Stomach (tissue), 9 donors: Measurements from ENCODE around the gene IDH2. TPM values are rescaled to one million over a fixed set of nuclear protein-coding genes. Genes with fewer than 3 reads are reported as not detected.
A peak's percentile ranks its signal among the peaks of the same experiment; 100 is the strongest.

ENCODE experiments used
- DNase-seq, 2 donors: peaks; one replicate each; pipeline versions ENCODE4 v3.0.0 to v3.0.0-alpha.2; 2013 to 2019
- H3K27ac ChIP-seq, 5 donors: fragments of 200-600 bp in 4 of 5; sonication (generic) in 4 of 5; one replicate each; pipeline ENCODE4 v1.5.1; 2013 to 2019; ENCODE audit warnings: mild to moderate bottlenecking in 1 of 5, moderate library complexity in 1 of 5
- H3K27me3 ChIP-seq, 3 donors: fragments of 200-600 bp; sonication (generic); one replicate each; pipeline ENCODE4 v1.5.1; 2017 to 2019; ENCODE audit warnings: mixed run types in 1 of 3
- H3K36me3 ChIP-seq, 4 donors: fragments of 200-600 bp; sonication (generic); 1 replicate in 3 of 4; 2 replicates in 1 of 4; pipeline ENCODE4 v1.5.1; 2016 to 2019
- H3K4me1 ChIP-seq, 4 donors: fragments of 200-600 bp; sonication (generic); one replicate each; pipeline ENCODE4 v1.5.1; 2016 to 2019
- H3K4me3 ChIP-seq, 4 donors: fragments of 200-600 bp; sonication (generic) in 3 of 4; one replicate each; pipeline ENCODE4 v1.5.1; 2016 to 2019; ENCODE audit warnings: mild to moderate bottlenecking in 1 of 4
- H3K9me3 ChIP-seq, 4 donors: fragments of 200-600 bp; sonication (generic); one replicate each; pipeline ENCODE4 v1.5.1; 2016 to 2019
- CTCF ChIP-seq, 7 experiments: fragments of 450-650 bp in 4 of 7; fragments of 200-600 bp in 3 of 7; sonication (generic) in 3 of 7; IDR thresholded peaks; one replicate each; pipeline ENCODE4 v1.5.1; 2016 to 2019; ENCODE audit warnings: antibody characterized with exemption in 7 of 7, control low read depth in 2 of 7, mild to moderate bottlenecking in 1 of 7
- EP300 ChIP-seq: sonication (generic); formaldehyde crosslinking; IDR thresholded peaks from one replicate; pipeline ENCODE4 v1.6.1; 2017; ENCODE audit warnings: antibody characterized with exemption
- POLR2A ChIP-seq, 4 donors: fragments of 450-650 bp; IDR thresholded peaks; one replicate each; pipeline ENCODE4 v1.6.1; 2016; ENCODE audit warnings: antibody characterized with exemption in 4 of 4, control low read depth in 2 of 4, mild to moderate bottlenecking in 1 of 4, moderate library complexity in 1 of 4
- POLR2AphosphoS5 ChIP-seq, 3 donors: sonication (generic); formaldehyde crosslinking; IDR thresholded peaks; one replicate each; pipeline ENCODE4 v1.6.1; 2016; ENCODE audit warnings: antibody characterized with exemption in 3 of 3
- WGBS, 5 donors: extraction: QIAGEN DNeasy Blood & Tissue Kit in 3 of 5; methylation state at CpG; one replicate each; pipeline versions ENCODE4 v1.1.5 to v1.1.7; 2013 to 2018; 5-methylcytosine and 5-hydroxymethylcytosine counted together
- intact Hi-C: fragments of 100-400 bp; cut with DNase I; formaldehyde crosslinking; loops from one replicate; pipeline ENCODE4 v1.15.1; 2023; ENCODE audit warnings: low total_unique reads
- polyA plus RNA-seq, 3 donors: library from polyadenylated mRNA; stranded (reverse); fragments of 200-250 nt; gene quantifications; one replicate each; pipeline ENCODE4 v1.2.3, GENCODE V29; 2013
- total RNA-seq, 5 donors: library from RNA; depleted of rRNA; stranded (reverse); fragments of >200 nt; gene quantifications; one replicate each; pipeline versions ENCODE4 v1.1.0 to v1.2.3, GENCODE V29; 2014 to 2016
- donor health status: healthy with polysubstance abuse.
- donor health status: Bipolar disorder and iron deficiency.
- donor health status: healthy.

Gene IDH2
- total and polyA plus RNA-seq, 8 donors: 12.3 to 186 (median 117) TPM

- H3K9me3 ChIP-seq: no peaks in the 10 kb centered on the region
- intact Hi-C loops: loop anchor here (5.0 to 10.0 kb wide), 2 partner anchors 46 to 63 kb away; partner anchors contain the start of gene ZNF710
- no peak overlapping the region for H3K27ac ChIP-seq
- peaks cover 10 to 53% (median 31%) of the 10 kb centered on the region in 4 donors for H3K36me3 ChIP-seq
- H3K4me1 ChIP-seq: peaks cover 8 to 63% (median 28%) of the 10 kb centered on the region in 4 donors
- WGBS, 5 donors: 92 to 97% (median 94%) methylated on average over 16 to 37 of the region's 37 CpGs
- TF ChIP-seq EP300 (no peak), POLR2AphosphoS5 (IDR thresholded peaks at IDR 0.05) (no peak), CTCF (IDR thresholded peaks at IDR 0.05) (no peak), POLR2A (IDR thresholded peaks at IDR 0.05) (no peak)
- no peak overlapping the region for H3K4me3 ChIP-seq
- no peak for DNase-seq
- H3K27me3 ChIP-seq: no peaks in the 10 kb centered on the region
Measured at GRCh38 chr15:90067953-90068606, 34.2 kb downstream of the IDH2 start.

GRCh38 chr15:90067181-90067952 is 34.9 kb downstream of the IDH2 start:
- Histone ChIP-seq H3K36me3 (peaks cover 10 to 46% (median 24%) of the 10 kb centered on the region in 4 donors), H3K4me3 (no peak overlapping the region), H3K4me1 (peaks cover 15 to 70% (median 35%) of the 10 kb centered on the region in 4 donors), H3K27ac (no peak overlapping the region), H3K27me3 (no peaks in the 10 kb centered on the region), H3K9me3 (no peaks in the 10 kb centered on the region)
- intact Hi-C loops: loop anchor here (5.0 to 10.0 kb wide), 2 partner anchors 45 to 63 kb away; partner anchors contain the start of gene ZNF710
- TF ChIP-seq EP300 (no peak), POLR2AphosphoS5 (IDR thresholded peaks at IDR 0.05) (no peak)
- 93 to 96% (median 94%) methylated on average over 42 to 55 of the region's 55 CpGs for WGBS, 5 donors
- no peak for DNase-seq

- intact Hi-C loops: loop anchor here (5.0 to 10.0 kb wide), 2 partner anchors 43 to 61 kb away; partner anchors contain the start of gene ZNF710
- no peaks in the 10 kb centered on the region for H3K9me3 ChIP-seq
- TF ChIP-seq CTCF (IDR thresholded peaks at IDR 0.05): no peak
Measured at GRCh38 chr15:90065682-90066049, 36.6 kb downstream of the IDH2 start.

GRCh38 chr15:90064911-90065681 is 37.2 kb downstream of the IDH2 start:
- H3K4me3 ChIP-seq: peak overlapping the region in 1 of 4 donors; percentile 2

More at GRCh38 chr15:90065682-90066049, 36.6 kb downstream of the IDH2 start:
- Histone ChIP-seq H3K4me1 (peaks cover 25 to 76% (median 43%) of the 10 kb centered on the region in 4 donors), H3K27ac (peak overlapping the region; percentile 53 to 87 (median 74)), H3K4me3 (no peak overlapping the region), H3K36me3 (peaks cover 10 to 39% (median 21%) of the 10 kb centered on the region in 4 donors), H3K27me3 (no peaks in the 10 kb centered on the region)
- DNase-seq: no peak
- 80 to 85% (median 82%) methylated on average over 7 of the region's 7 CpGs for WGBS, 5 donors

More at GRCh38 chr15:90064911-90065681, 37.2 kb downstream of the IDH2 start:
- Histone ChIP-seq H3K27ac (peak overlapping the region; percentile 53 to 87 (median 74)), H3K9me3 (no peaks in the 10 kb centered on the region), H3K27me3 (no peaks in the 10 kb centered on the region), H3K36me3 (peaks cover 10 to 34% (median 21%) of the 10 kb centered on the region in 4 donors), H3K4me1 (peaks cover 25 to 76% (median 48%) of the 10 kb centered on the region in 4 donors)
- TF ChIP-seq POLR2A (IDR thresholded peaks at IDR 0.05): no peak
- TF ChIP-seq EP300: no peak
- no peak for TF ChIP-seq POLR2AphosphoS5 (IDR thresholded peaks at IDR 0.05)
- no peak for TF ChIP-seq CTCF (IDR thresholded peaks at IDR 0.05)
- DNase-seq: peak in 1 of 2 donors; percentile 57
- intact Hi-C loops: loop anchor here (5.0 to 10.0 kb wide), 2 partner anchors 43 to 60 kb away; partner anchors contain the start of gene ZNF710
- 53 to 69% (median 67%) methylated on average over 23 to 30 of the region's 30 CpGs for WGBS, 5 donors
